22Rv1 (cell line): ENCODE measurements around the gene PCGF1.

Source experiments
- H3K27ac ChIP-seq: fragments of 450-650 bp; 2 replicates; pipeline ENCODE4 v1.5.1; 2017
- ZFX ChIP-seq: fragments of 450-650 bp; IDR thresholded peaks from 2 replicates; pipeline ENCODE4 v1.6.1; 2017; ENCODE audit warnings: antibody characterized with exemption, borderline replicate concordance
- TF ChIP-seq, protein P1 (sequence below): fragments of 450-650 bp; IDR thresholded peaks from 2 replicates; pipeline ENCODE4 v1.5.1; 2017; ENCODE audit warnings: mild to moderate bottlenecking

The PCGF1 gene

DNA sequence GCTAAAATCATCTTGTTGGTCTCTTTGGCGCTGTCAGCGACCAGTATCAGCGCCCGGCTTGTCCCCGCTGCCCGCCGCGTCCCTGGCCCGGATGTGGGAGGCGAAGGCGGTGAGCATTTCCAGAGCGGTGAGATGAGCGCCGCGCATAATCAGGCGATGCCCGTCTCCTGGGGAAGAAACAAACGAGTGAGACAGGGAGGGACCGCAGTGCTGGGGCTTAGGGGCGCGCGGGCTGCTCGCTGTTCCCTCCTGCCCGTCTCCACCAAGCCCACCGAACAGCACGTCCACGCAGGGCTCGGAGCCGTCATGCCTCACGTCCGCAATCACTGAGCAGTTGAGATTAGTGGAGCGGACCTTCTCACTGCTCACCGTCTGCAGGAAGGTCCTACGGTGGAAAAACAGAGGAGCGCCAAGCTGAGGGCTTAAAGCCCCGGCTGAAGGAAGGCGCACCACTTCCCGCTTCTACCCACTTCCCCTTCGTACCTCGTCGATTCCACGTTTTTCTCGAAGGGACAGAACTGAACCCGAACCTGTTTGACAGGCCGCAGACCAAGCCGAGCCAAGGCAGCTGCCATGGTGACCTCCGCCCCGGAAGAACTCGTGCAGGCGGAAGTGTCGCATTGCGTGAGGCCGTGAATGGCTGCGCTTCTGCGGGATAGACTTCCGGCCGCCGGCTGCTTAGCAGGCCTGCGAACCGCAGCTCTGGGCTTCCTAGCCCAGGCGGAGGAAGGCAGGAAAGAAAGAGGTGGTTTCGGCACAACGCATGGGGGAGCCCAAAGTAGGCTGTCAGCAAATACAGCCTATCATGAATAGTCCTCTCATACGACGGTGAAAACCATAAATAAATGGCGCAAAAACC, 35.2 kb downstream of the PCGF1 start, which contains the start of gene MRPL53:
Gene MRPL53 (minus strand): TSS at position 595 of the 859 bp plus-strand sequence. CDS start 20 bp downstream, at position 575.
- no peak for TF ChIP-seq ZFX
- TF ChIP-seq, protein P1, sequence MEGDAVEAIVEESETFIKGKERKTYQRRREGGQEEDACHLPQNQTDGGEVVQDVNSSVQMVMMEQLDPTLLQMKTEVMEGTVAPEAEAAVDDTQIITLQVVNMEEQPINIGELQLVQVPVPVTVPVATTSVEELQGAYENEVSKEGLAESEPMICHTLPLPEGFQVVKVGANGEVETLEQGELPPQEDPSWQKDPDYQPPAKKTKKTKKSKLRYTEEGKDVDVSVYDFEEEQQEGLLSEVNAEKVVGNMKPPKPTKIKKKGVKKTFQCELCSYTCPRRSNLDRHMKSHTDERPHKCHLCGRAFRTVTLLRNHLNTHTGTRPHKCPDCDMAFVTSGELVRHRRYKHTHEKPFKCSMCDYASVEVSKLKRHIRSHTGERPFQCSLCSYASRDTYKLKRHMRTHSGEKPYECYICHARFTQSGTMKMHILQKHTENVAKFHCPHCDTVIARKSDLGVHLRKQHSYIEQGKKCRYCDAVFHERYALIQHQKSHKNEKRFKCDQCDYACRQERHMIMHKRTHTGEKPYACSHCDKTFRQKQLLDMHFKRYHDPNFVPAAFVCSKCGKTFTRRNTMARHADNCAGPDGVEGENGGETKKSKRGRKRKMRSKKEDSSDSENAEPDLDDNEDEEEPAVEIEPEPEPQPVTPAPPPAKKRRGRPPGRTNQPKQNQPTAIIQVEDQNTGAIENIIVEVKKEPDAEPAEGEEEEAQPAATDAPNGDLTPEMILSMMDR, result no peak
- peak within 1 kb of the TSS; percentile 99 for H3K27ac ChIP-seq

- no peak for TF ChIP-seq ZFX
- TF ChIP-seq, protein P1, result no peak
- H3K27ac ChIP-seq, result peak overlapping the region; percentile 99
These were observed 36.0 kb downstream of the PCGF1 start for GRCh38 chr2:74471332-74472065.

- H3K27ac ChIP-seq, result peak overlapping the region; percentile 99
These were observed 36.8 kb downstream of the PCGF1 start for GRCh38 chr2:74470742-74471141.

GRCh38 chr2:74464406-74464805, 43.1 kb downstream of the PCGF1 start:
- TF ChIP-seq, protein P1, result no peak
- peak overlapping the region; percentile 81 for H3K27ac ChIP-seq

- H3K27ac ChIP-seq, result peak overlapping the region; percentile 42; the same call in 1 of the 2 replicates
- TF ChIP-seq ZFX, result no peak
- TF ChIP-seq, protein P1, result no peak
These were observed 44.7 kb downstream of the PCGF1 start for GRCh38 chr2:74462786-74463105.

DNA sequence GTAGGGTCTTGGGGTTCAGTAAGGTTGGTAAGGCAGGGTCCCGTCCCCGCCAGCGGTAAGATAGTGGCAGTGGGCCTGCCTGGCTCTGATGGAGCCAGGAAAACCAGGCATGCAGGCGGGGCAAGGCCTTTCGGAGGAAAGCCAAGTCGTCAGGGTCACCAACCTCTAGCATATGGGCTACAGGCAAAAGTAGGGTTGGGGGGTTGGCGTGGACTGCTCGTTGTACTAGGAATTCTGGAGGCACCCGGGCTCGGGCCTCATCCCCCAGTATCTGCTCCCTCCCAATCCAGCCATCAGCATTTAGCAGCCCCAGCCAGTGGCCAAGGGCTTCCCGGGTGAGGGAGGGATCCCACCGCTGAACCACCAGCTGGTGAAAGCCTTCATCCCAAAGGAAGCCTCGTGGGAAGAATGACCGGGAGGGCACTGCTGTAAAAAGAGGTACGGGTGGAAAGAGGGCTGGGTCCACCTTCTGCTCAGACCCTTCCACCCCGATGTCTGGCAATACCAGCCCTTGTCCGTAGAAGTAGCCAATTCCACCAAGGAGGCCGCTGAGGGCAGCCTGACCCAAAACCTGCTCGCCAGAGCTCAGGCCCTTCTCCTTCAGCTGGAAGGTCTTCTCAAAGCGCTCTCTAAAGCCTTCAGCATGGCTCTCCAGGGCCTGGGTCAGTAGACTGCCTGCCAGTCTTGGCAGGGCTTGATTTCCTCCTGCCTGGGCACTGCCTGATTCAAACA, 45.3 kb downstream of the PCGF1 start:
- TF ChIP-seq ZFX, result no peak
- TF ChIP-seq, protein P1, result no peak
- H3K27ac ChIP-seq, result peak overlapping the region; percentile 98; the same call in 1 of the 2 replicates

DNA sequence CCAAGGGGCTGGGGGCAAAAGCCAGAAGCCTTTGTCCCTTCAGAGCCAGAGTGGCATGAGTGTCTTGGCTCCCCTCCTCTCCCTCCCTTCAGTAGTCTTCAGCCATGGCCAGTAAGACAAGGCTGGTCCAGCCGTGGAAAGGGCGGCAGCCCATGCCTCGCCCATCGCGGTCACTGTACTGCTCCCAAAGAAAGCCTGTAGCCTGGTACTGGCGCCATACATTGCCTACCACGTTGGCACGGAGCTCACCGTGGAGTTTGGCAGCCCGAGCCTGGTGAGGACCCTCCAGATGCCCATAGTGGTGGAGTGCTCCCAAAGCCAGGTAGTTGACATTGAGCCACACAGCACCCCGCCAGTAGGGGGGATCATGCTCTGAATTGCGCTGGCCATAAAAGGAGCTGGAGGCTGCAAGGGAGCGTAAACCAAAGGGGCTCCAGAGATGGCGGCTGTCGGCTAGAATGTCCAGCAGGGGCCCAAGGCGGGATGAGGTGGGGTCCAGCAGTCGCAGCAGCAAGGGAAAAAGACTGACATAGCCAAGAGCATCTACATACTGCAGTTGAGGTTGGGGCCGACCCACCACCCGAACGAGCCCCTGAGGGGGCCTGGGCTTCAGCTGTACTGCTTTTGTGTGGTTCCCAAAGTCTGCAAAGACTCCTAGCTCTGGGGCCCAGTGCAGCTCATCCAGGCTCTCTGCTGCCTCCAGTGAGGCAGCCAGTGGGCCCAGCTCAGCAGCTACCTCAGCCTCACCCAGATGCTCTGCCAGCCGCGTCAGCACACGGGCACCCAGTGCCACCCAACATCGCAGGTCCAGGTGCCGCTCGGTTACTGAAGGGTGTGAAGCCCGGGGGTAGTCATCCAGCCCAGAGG, 46.1 kb downstream of the PCGF1 start:
- H3K27ac ChIP-seq, result peak overlapping the region; percentile 98
- TF ChIP-seq, protein P1, result no peak
- TF ChIP-seq ZFX, result no peak

- peak overlapping the region; percentile 98 for H3K27ac ChIP-seq
These were observed 47.3 kb downstream of the PCGF1 start for GRCh38 chr2:74460187-74460586.

DNA sequence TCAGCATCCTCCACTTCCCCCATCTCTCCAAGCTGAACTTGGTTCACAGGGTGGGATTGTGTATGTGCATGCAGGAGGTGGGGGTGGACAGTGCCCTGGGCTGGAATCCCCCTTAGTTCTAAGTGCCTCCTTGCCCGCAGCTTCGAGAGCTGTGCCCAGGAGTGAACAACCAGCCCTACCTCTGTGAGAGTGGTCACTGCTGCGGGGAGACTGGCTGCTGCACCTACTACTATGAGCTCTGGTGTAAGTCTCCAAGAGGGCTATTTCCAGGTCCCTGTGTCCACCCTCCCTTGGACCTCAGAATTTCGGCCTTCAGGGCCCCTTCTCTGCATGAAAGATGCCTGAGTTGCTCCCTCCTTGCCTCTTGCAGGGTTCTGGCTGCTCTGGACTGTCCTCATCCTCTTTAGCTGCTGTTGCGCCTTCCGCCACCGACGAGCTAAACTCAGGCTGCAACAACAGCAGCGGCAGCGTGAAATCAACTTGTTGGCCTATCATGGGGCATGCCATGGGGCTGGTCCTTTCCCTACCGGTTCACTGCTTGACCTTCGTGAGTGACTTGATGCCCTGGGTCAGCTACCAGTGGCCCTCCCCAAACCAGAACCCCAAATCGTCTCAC, 47.9 kb downstream of the PCGF1 start:
- H3K27ac ChIP-seq, result peak overlapping the region; percentile 98
